ENCODE measurements around the gene ZNF467.
A peak's percentile ranks its signal among the peaks of the same experiment; 100 is the strongest.

The ZNF467 gene

GRCh38 chr7:149727899-149728476 lies 45.4 kb downstream of the ZNF467 start:
- no peak for DNase-seq (ENCODE audit: low read depth in 2 of 2)

GRCh38 chr7:149727053-149727898 lies 46.1 kb downstream of the ZNF467 start:
- no peak for DNase-seq (ENCODE audit: low read depth in 2 of 2)

GRCh38 chr7:149725916-149726315 lies 47.5 kb downstream of the ZNF467 start:
- no peak for DNase-seq (ENCODE audit: low read depth in 2 of 2)

GRCh38 chr7:149725426-149725821 lies 48.0 kb downstream of the ZNF467 start:
- no peak for DNase-seq (ENCODE audit: low read depth in 2 of 2)

GRCh38 chr7:149724661-149725425 lies 48.5 kb downstream of the ZNF467 start:
- DNase-seq (ENCODE audit: low read depth in 2 of 2) = no peak

- DNase-seq (ENCODE audit: low read depth in 2 of 2) = no peak
Measured at GRCh38 chr7:149723795-149724495, 49.4 kb downstream of the ZNF467 start.

- DNase-seq (ENCODE audit: low read depth in 2 of 2) = no peak
Measured at GRCh38 chr7:149723082-149723767, 50.2 kb downstream of the ZNF467 start.

- DNase-seq (ENCODE audit: low read depth in 2 of 2) = no peak
Measured at GRCh38 chr7:149722356-149722957, 50.9 kb downstream of the ZNF467 start.

- no peak for DNase-seq (ENCODE audit: low read depth in 2 of 2)
Measured at GRCh38 chr7:149721084-149721601, 52.2 kb downstream of the ZNF467 start.

GRCh38 chr7:149720372-149721083 lies 52.9 kb downstream of the ZNF467 start:
- DNase-seq (ENCODE audit: low read depth in 2 of 2) = no peak

GRCh38 chr7:149719912-149720335 lies 53.5 kb downstream of the ZNF467 start:
- no peak for DNase-seq (ENCODE audit: low read depth in 2 of 2)

- no peak for DNase-seq (ENCODE audit: low read depth in 2 of 2)
Measured at GRCh38 chr7:149719050-149719899, 54.1 kb downstream of the ZNF467 start.

- DNase-seq (ENCODE audit: low read depth in 2 of 2) = no peak
Measured at GRCh38 chr7:149718730-149719049, 54.7 kb downstream of the ZNF467 start.

GRCh38 chr7:149717481-149717880 lies 55.9 kb downstream of the ZNF467 start:
- no peak for DNase-seq (ENCODE audit: low read depth in 2 of 2)

- DNase-seq (ENCODE audit: low read depth in 2 of 2) = no peak
Measured at GRCh38 chr7:149716932-149717307, 56.5 kb downstream of the ZNF467 start.

- no peak for DNase-seq (ENCODE audit: low read depth in 2 of 2)
Measured at GRCh38 chr7:149716007-149716931, 57.1 kb downstream of the ZNF467 start.

GRCh38 chr7:149715476-149715875 lies 57.9 kb downstream of the ZNF467 start:
- no peak for DNase-seq (ENCODE audit: low read depth in 2 of 2)

- DNase-seq (ENCODE audit: low read depth in 2 of 2) = peak in 1 of 2 donors; percentile 17
Measured at GRCh38 chr7:149714910-149715471, 58.4 kb downstream of the ZNF467 start.

All from stimulated activated CD8-positive, alpha-beta memory T cell treated with anti-CD3 and anti-CD28 coated beads, Interleukin-2, amount 100 ng/mL, for 1 hour (primary cell).